ENCODE measurements around the gene SELPLG. TPM values are rescaled to one million over a fixed set of nuclear protein-coding genes. Genes with fewer than 3 reads are reported as not detected.

The SELPLG gene
- polyA plus RNA-seq, 1 donor from 2014 or later, result 0.62 TPM

DNA sequence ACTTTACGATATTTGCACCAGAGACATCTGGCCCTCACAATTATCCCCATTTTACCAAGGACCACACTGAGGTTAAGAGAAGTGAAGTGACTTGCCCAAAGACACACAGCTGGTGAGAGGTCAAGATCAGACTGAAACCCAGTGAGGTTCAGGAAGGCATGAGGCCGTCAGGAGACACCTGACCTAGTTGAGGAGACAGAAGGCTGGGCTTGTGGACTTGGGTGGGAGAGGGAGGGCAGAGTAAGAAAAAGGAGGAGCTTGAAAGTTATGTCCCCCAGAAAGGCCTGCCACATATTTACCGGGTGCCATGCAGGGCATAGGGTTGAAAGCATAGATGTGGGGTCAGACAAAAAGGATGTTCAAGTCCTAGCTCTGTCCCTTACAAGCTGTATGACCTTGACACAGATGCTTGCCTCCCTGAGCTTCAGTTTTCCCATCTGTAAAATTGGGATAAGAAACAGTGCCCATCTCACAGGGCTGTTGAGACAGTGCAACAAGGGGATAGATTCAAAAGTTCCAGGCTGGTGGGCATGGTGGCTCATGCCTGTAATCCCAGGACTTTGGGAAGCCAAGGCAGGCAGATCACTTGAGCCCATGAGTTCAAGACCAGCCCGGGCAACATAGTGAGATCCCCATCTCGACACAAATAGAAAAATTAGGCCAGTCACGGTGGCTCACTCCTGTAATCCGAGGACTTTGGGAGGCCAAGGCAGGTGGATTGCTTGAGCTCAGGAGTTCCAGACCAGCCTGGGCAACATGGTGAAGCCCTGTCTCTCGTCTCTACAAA is 6.4 kb downstream of the SELPLG start:
- H3K27me3 ChIP-seq (ENCODE audit: insufficient read depth, low read depth, low read length), result no peaks in the 10 kb centered on the region
- H3K36me3 ChIP-seq (ENCODE audit: insufficient read depth, low read length), result no peaks in the 10 kb centered on the region
- H3K4me2 ChIP-seq (ENCODE audit: low read length), result no peak overlapping the region
- H3K4me3 ChIP-seq (ENCODE audit: low read length), result no peak overlapping the region
- TF ChIP-seq RAD21 (conservative IDR thresholded peaks at IDR 0.05), result no peak
- no peak for TF ChIP-seq EP300 (conservative IDR thresholded peaks at IDR 0.05; ENCODE audit: poor library complexity, severe bottlenecking)
- no peak for TF ChIP-seq TAF1 (IDR thresholded peaks at IDR 0.05; ENCODE audit: low read depth)
- TF ChIP-seq POLR2AphosphoS5 (IDR thresholded peaks at IDR 0.05), result no peak
- TF ChIP-seq, protein P1, sequence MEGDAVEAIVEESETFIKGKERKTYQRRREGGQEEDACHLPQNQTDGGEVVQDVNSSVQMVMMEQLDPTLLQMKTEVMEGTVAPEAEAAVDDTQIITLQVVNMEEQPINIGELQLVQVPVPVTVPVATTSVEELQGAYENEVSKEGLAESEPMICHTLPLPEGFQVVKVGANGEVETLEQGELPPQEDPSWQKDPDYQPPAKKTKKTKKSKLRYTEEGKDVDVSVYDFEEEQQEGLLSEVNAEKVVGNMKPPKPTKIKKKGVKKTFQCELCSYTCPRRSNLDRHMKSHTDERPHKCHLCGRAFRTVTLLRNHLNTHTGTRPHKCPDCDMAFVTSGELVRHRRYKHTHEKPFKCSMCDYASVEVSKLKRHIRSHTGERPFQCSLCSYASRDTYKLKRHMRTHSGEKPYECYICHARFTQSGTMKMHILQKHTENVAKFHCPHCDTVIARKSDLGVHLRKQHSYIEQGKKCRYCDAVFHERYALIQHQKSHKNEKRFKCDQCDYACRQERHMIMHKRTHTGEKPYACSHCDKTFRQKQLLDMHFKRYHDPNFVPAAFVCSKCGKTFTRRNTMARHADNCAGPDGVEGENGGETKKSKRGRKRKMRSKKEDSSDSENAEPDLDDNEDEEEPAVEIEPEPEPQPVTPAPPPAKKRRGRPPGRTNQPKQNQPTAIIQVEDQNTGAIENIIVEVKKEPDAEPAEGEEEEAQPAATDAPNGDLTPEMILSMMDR (IDR thresholded peaks at IDR 0.05; ENCODE audit: poor library complexity, severe bottlenecking), result no peak
- TF ChIP-seq, protein P2, sequence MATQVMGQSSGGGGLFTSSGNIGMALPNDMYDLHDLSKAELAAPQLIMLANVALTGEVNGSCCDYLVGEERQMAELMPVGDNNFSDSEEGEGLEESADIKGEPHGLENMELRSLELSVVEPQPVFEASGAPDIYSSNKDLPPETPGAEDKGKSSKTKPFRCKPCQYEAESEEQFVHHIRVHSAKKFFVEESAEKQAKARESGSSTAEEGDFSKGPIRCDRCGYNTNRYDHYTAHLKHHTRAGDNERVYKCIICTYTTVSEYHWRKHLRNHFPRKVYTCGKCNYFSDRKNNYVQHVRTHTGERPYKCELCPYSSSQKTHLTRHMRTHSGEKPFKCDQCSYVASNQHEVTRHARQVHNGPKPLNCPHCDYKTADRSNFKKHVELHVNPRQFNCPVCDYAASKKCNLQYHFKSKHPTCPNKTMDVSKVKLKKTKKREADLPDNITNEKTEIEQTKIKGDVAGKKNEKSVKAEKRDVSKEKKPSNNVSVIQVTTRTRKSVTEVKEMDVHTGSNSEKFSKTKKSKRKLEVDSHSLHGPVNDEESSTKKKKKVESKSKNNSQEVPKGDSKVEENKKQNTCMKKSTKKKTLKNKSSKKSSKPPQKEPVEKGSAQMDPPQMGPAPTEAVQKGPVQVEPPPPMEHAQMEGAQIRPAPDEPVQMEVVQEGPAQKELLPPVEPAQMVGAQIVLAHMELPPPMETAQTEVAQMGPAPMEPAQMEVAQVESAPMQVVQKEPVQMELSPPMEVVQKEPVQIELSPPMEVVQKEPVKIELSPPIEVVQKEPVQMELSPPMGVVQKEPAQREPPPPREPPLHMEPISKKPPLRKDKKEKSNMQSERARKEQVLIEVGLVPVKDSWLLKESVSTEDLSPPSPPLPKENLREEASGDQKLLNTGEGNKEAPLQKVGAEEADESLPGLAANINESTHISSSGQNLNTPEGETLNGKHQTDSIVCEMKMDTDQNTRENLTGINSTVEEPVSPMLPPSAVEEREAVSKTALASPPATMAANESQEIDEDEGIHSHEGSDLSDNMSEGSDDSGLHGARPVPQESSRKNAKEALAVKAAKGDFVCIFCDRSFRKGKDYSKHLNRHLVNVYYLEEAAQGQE (IDR thresholded peaks at IDR 0.05; ENCODE audit: borderline replicate concordance), result no peak
- no peak for TF ChIP-seq SMC3 (conservative IDR thresholded peaks at IDR 0.05; ENCODE audit: poor library complexity)
- no peak for TF ChIP-seq EZH2 (IDR thresholded peaks at IDR 0.05; ENCODE audit: borderline replicate concordance, insufficient read depth, low read length, poor library complexity, severe bottlenecking)
- TF ChIP-seq MXI1 (conservative IDR thresholded peaks at IDR 0.05; ENCODE audit: poor library complexity, severe bottlenecking), result no peak
- H4K20me1 ChIP-seq (ENCODE audit: insufficient read depth), result no peaks in the 10 kb centered on the region
- H3K9ac ChIP-seq (ENCODE audit: low read length), result no peak overlapping the region
- no peaks in the 10 kb centered on the region for H3K9me3 ChIP-seq (ENCODE audit: low read length)
- H3F3A ChIP-seq (ENCODE audit: insufficient read depth, low read length, poor library complexity, severe bottlenecking), result no peaks in the 10 kb centered on the region
- H3K9me2 ChIP-seq (ENCODE audit: insufficient read depth, low read length), result no peaks in the 10 kb centered on the region
- H2AFZ ChIP-seq (ENCODE audit: low read depth, low read length), result no peak overlapping the region
- no peak overlapping the region for H3K27ac ChIP-seq (ENCODE audit: low read length)
- H3K79me2 ChIP-seq (replicated peaks; ENCODE audit: insufficient read depth, low read length), result no peaks in the 10 kb centered on the region

DNA sequence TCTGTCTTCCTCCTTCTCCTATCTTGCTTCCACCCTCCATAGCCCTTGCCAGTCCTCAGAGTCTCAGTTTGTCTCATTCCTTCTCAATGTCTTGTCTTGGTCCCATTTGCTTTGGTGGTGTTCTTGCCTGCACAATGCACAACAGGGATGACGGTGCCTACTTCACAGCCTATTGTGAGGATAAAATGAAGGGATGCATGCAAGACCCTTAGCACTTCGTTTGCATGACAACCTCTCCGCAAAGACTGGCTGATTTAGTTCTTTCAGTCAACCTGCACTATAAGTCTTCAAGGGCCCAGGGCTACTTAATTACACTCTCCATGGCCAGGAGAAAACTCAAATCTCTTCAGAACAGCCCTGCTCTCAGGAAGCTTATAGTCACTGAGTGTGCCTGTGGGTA is 8.5 kb downstream of the SELPLG start:
- Histone ChIP-seq H3K4me2 (ENCODE audit: low read length) (no peak overlapping the region), H3K9me3 (ENCODE audit: low read length) (no peaks in the 10 kb centered on the region), H3K4me3 (ENCODE audit: low read length) (no peak overlapping the region), H3K27me3 (ENCODE audit: insufficient read depth, low read depth, low read length) (no peaks in the 10 kb centered on the region), H3K79me2 (replicated peaks; ENCODE audit: insufficient read depth, low read length) (no peaks in the 10 kb centered on the region), H2AFZ (ENCODE audit: low read depth, low read length) (no peak overlapping the region), H3K9ac (ENCODE audit: low read length) (no peak overlapping the region), H3K27ac (ENCODE audit: low read length) (no peak overlapping the region), H3K36me3 (ENCODE audit: insufficient read depth, low read length) (no peaks in the 10 kb centered on the region), H4K20me1 (ENCODE audit: insufficient read depth) (no peaks in the 10 kb centered on the region), H3F3A (ENCODE audit: insufficient read depth, low read length, poor library complexity, severe bottlenecking) (no peaks in the 10 kb centered on the region), H3K9me2 (ENCODE audit: insufficient read depth, low read length) (no peaks in the 10 kb centered on the region)
- TF ChIP-seq SMC3 (conservative IDR thresholded peaks at IDR 0.05; ENCODE audit: poor library complexity) (no peak), POLR2AphosphoS5 (IDR thresholded peaks at IDR 0.05) (no peak), MXI1 (conservative IDR thresholded peaks at IDR 0.05; ENCODE audit: poor library complexity, severe bottlenecking) (no peak), EZH2 (IDR thresholded peaks at IDR 0.05; ENCODE audit: borderline replicate concordance, insufficient read depth, low read length, poor library complexity, severe bottlenecking) (no peak), RAD21 (conservative IDR thresholded peaks at IDR 0.05) (no peak), TAF1 (IDR thresholded peaks at IDR 0.05; ENCODE audit: low read depth) (no peak), EP300 (conservative IDR thresholded peaks at IDR 0.05; ENCODE audit: poor library complexity, severe bottlenecking) (no peak)
- TF ChIP-seq, protein P2 (IDR thresholded peaks at IDR 0.05; ENCODE audit: borderline replicate concordance), result no peak
- TF ChIP-seq, protein P1 (IDR thresholded peaks at IDR 0.05; ENCODE audit: poor library complexity, severe bottlenecking), result no peak
